HT-29 (cell line): ENCODE data around the gene IMPACT. TPM values are rescaled to one million over a fixed set of nuclear protein-coding genes. Genes with fewer than 3 reads are reported as not detected.

Experiments
- DNase-seq: peaks from one replicate; pipeline ENCODE4 v3.0.0-alpha.2; 2015; ENCODE audit warnings: low spot score
- small RNA-seq: library from RNA; depleted of rRNA; stranded (forward); fragments of <200 nt; gene quantifications from one replicate; pipeline ENCODE3, GENCODE V24; 2014
- total RNA-seq: library from RNA; depleted of rRNA; stranded (reverse); fragments of >200 nt; shearing (Covaris generic); gene quantifications from 2 replicates; pipeline ENCODE4 v1.2.3, GENCODE V29; 2014; rRNA removed

The IMPACT gene
- total RNA-seq, 1 experiment from 2014 or later = 6.1 TPM

GRCh38 chr18:24475926-24476589 is 49.6 kb downstream of the IMPACT start:
- DNase-seq = no peak

GRCh38 chr18:24479371-24479770 is 52.9 kb downstream of the IMPACT start:
- no peak for DNase-seq

- no peak for DNase-seq
Observed at GRCh38 chr18:24482821-24483220, 56.4 kb downstream of the IMPACT start.

GRCh38 chr18:24485681-24486080 is 59.2 kb downstream of the IMPACT start:
- DNase-seq = no peak

GRCh38 chr18:24486684-24487083 is 60.2 kb downstream of the IMPACT start:
- no peak for DNase-seq

GRCh38 chr18:24488824-24489493 is 62.5 kb downstream of the IMPACT start:
- DNase-seq = peak; percentile 54

- no peak for DNase-seq
Observed at GRCh38 chr18:24490539-24490938, 64.1 kb downstream of the IMPACT start.

- DNase-seq = no peak
Observed at GRCh38 chr18:24491927-24492834, 65.7 kb downstream of the IMPACT start.

GRCh38 chr18:24494586-24494985 is 68.1 kb downstream of the IMPACT start:
- DNase-seq = no peak

GRCh38 chr18:24497031-24497754 is 70.7 kb downstream of the IMPACT start:
- no peak for DNase-seq

- DNase-seq = no peak
Observed at GRCh38 chr18:24499814-24500213, 73.3 kb downstream of the IMPACT start.

- DNase-seq = no peak
Observed at GRCh38 chr18:24500217-24500616, 73.7 kb downstream of the IMPACT start.

GRCh38 chr18:24500766-24501165 is 74.3 kb downstream of the IMPACT start:
- no peak for DNase-seq

GRCh38 chr18:24502667-24503523 is 76.4 kb downstream of the IMPACT start:
- DNase-seq = no peak

Small RNA genes lying within 50 kb of the gene (small RNA-seq; reads per million reads assigned to genes)
- not detected for gene RF00019

Other genes starting within 250 kb of the IMPACT start
- gene OSBPL1A, start 28.8 kb upstream of the IMPACT start, total RNA-seq = 13.7 and 14.1 TPM in 2 replicates
- not detected in 2 replicates for gene HRH4, start 34.0 kb downstream of the IMPACT start, total RNA-seq